ENCODE data around the gene EXOSC5.

EXOSC5 gene

DNA sequence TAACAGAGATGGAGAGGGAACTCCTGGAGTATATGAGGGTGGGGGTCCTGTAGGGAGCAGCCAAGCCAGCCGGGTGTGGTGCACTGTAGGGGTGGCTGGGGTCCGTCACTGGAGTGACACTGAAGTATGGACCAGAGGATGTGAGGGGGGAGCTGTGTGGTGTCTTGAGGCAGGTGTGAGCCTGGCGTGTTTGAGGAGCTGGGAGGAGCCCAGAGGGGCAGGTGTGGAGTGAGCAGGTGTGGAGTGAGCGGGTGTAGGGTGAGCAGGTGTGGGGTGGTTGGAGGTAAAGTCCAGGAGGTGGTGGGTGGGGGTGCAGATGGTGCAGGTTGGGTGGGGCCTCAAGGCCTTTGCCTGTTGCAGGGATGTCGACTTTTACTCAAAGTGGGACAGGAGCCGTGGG, 24.2 kb upstream of the EXOSC5 start:
- TF ChIP-seq, protein P1, sequence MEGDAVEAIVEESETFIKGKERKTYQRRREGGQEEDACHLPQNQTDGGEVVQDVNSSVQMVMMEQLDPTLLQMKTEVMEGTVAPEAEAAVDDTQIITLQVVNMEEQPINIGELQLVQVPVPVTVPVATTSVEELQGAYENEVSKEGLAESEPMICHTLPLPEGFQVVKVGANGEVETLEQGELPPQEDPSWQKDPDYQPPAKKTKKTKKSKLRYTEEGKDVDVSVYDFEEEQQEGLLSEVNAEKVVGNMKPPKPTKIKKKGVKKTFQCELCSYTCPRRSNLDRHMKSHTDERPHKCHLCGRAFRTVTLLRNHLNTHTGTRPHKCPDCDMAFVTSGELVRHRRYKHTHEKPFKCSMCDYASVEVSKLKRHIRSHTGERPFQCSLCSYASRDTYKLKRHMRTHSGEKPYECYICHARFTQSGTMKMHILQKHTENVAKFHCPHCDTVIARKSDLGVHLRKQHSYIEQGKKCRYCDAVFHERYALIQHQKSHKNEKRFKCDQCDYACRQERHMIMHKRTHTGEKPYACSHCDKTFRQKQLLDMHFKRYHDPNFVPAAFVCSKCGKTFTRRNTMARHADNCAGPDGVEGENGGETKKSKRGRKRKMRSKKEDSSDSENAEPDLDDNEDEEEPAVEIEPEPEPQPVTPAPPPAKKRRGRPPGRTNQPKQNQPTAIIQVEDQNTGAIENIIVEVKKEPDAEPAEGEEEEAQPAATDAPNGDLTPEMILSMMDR (conservative IDR thresholded peaks at IDR 0.05; ENCODE audit: control insufficient read depth, insufficient read depth, low read depth, low read length), result no peak
- no peak for DNase-seq (ENCODE audit: low read depth)
- H3K4me3 ChIP-seq (ENCODE audit: control insufficient read depth, low read depth, low read length), result no peak overlapping the region

DNA sequence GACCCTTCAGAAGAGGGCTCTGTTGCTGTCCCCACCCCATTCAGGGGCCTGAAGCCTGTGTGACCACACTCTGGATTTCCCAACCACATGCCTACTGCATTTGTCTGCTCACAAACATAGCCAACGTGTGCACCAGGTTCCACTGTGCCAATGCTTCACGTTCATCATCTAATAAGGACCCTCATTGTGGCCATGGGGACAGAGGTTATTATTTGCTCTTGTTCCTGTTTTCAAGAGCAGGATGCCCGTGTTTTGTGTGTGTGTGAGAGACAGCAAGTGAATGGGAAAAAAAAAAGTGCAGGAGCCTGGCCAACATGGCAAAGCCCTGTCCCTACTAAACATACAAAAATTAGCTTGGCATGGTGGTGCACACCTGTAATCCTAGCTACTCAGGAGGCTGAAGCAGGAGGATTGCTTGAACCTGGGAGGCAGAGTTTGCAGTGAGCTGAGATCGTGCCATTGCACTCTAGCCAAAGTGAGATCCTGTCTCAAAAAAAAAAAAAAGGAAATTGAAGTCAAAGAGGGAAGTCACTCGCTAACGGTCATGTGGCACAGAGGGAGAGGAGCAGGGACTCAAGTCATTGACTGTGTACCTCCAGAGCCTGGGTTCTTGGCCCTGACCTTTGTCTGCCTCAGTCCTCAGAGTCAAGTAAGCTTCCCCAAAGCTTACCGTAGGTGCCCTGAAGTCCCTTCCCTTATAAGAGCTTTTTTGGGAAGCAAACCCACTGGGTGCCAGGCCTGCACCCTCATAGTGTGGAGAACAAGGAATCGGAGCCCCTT, 23.1 kb upstream of the EXOSC5 start:
- DNase-seq (ENCODE audit: low read depth), result no peak
- TF ChIP-seq, protein P1 (conservative IDR thresholded peaks at IDR 0.05; ENCODE audit: control insufficient read depth, insufficient read depth, low read depth, low read length), result no peak

DNA sequence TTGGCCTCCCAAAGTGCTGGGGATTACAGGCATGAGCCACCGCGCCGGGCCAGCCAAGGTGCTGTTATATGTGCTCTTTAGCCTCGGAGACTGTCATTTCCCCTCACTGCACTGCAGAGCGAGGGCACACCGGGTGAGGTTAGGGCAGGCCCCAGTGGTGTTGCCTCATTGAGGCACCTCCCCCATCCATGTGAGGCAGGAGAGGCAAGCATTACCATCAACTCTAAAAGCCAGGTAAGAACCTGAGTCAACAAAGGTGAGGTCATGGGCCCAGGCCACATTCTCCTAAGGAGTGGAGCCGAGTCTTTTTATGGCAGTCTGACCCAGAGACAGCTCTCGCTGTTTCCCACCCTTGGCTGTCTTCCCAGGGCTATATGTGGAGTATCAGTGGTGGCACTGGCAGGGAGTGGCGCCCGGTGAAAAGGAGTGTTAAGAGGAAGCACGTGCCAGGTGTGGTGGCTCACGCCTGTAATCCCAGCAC, 19.1 kb upstream of the EXOSC5 start:
- no peak overlapping the region for H3K4me3 ChIP-seq (ENCODE audit: control insufficient read depth, low read depth, low read length)
- DNase-seq (ENCODE audit: low read depth), result no peak
- TF ChIP-seq, protein P1 (conservative IDR thresholded peaks at IDR 0.05; ENCODE audit: control insufficient read depth, insufficient read depth, low read depth, low read length), result no peak

More for the DNA sequence above, 23.1 kb upstream of the EXOSC5 start:
- no peak overlapping the region for H3K4me3 ChIP-seq (ENCODE audit: control insufficient read depth, low read depth, low read length)

DNA sequence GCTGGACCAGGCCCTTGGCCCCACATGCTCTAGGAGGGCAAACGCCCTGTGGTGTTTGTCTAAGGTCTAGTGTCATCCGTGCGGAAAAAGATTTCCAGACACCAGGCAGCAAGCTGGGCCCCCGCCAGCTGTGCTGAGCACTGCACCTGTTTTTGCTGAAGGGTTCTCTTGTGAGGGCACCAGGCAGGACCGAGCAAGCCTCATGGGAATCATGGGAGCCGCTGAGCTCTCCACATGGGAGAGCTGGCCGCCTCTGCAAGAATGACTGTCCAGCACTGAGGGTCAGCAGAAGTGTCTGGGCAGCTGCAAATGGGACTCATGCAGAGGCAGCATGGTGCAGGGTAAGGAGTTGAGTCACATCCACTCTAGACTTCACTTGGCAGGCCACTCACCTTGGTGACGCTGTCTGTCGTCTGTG, 18.0 kb upstream of the EXOSC5 start:
- TF ChIP-seq, protein P1 (conservative IDR thresholded peaks at IDR 0.05; ENCODE audit: control insufficient read depth, insufficient read depth, low read depth, low read length), result no peak
- no peak for DNase-seq (ENCODE audit: low read depth)

DNA sequence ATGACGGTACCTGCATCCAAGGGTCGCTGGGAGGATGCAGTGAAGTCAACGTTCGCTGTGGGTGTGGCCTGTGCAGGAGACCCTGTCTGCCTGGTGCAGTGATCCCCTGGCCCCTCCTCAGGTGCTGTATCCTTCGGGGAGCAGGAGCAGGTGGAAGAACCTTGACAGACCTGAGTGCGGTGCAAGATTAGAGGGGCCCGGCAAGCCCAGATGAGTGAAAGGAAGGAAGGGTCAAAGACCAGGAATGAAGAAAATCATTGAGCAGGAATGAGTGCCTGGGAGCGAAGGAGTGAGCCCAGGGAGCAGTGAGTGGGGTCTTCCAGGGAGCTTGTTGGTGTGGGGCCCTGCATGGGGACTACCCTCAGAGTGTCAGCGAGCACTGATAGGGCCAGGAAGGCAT, 17.3 kb upstream of the EXOSC5 start:
- TF ChIP-seq, protein P1 (conservative IDR thresholded peaks at IDR 0.05; ENCODE audit: control insufficient read depth, insufficient read depth, low read depth, low read length), result no peak
- no peak overlapping the region for H3K4me3 ChIP-seq (ENCODE audit: control insufficient read depth, low read depth, low read length)

More for the DNA sequence above, 18.0 kb upstream of the EXOSC5 start:
- no peak overlapping the region for H3K4me3 ChIP-seq (ENCODE audit: control insufficient read depth, low read depth, low read length)

DNA sequence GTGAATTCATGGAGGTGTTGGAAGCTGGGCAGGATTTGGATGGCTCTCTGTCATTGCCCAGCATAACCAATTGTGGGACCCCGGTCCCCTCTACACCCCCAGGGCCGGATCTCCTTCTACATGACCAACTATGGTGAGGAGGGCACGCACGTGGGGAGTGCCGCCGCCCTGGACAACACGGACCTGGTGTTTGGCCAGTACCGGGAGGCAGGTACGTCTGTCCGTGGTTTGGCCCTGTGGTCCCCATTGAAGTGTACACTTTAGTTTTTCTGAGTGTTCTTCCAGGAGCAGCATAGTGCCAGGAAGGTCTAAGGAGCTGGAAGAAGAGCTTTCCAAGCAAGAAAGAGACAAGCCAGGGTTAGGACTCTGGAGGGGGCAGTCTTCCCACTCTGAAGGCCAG, 16.8 kb upstream of the EXOSC5 start:
- no peak for DNase-seq (ENCODE audit: low read depth)
- TF ChIP-seq, protein P1 (conservative IDR thresholded peaks at IDR 0.05; ENCODE audit: control insufficient read depth, insufficient read depth, low read depth, low read length), result no peak
- no peak overlapping the region for H3K4me3 ChIP-seq (ENCODE audit: control insufficient read depth, low read depth, low read length)

More for the DNA sequence above, 17.3 kb upstream of the EXOSC5 start:
- DNase-seq (ENCODE audit: low read depth), result no peak
